Left lung (tissue), 10 donors: ENCODE results near the gene PMM2. TPM values are rescaled to one million over a fixed set of nuclear protein-coding genes. Genes with fewer than 3 reads are reported as not detected.

Experiments
- ATAC-seq: fragments of 200-7000 bp; cut with Tn5 transposase; one replicate; pipeline ENCODE4 v1.9.1; 2020; ENCODE audit warnings: moderate library complexity
- DNase-seq, 4 donors: peaks; one replicate each; pipeline ENCODE4 v3.0.0-alpha.2; 2013 to 2020
- H3K27ac ChIP-seq, 2 donors: fragments of 200-600 bp; sonication (generic) in 1 of 2; one replicate each; pipeline versions ENCODE4 v1.5.0 to v1.8.0; 2020 to 2021
- H3K27me3 ChIP-seq, 2 donors: fragments of 200-600 bp; sonication (generic) in 1 of 2; one replicate each; pipeline versions ENCODE4 v1.5.0 to v1.8.0; 2020 to 2021
- H3K36me3 ChIP-seq, 2 donors: fragments of 200-600 bp; sonication (generic) in 1 of 2; one replicate each; pipeline versions ENCODE4 v1.5.0 to v1.8.0; 2020 to 2021
- H3K4me1 ChIP-seq, 2 donors: fragments of 200-600 bp; one replicate each; pipeline ENCODE4 v1.8.0; 2021
- H3K4me3 ChIP-seq, 2 donors: fragments of 200-600 bp; sonication (generic) in 1 of 2; one replicate each; pipeline versions ENCODE4 v1.5.0 to v1.8.0; 2020 to 2021; ENCODE audit warnings: mild to moderate bottlenecking in 1 of 2
- H3K9me3 ChIP-seq, 2 donors: fragments of 200-600 bp; sonication (generic) in 1 of 2; one replicate each; pipeline versions ENCODE4 v1.5.0 to v1.8.0; 2020 to 2021
- intact Hi-C, 2 donors: fragments of 100-400 bp; cut with DNase I; formaldehyde crosslinking; loops; one replicate each; pipeline versions ENCODE4 v1.11.2 to v1.14.2; 2022
- polyA plus RNA-seq, 6 donors: library from polyadenylated mRNA; unstranded; fragments of 120-200 nt; gene quantifications; one replicate each; pipeline ENCODE4 v1.2.1, GENCODE V29; 2013; ENCODE audit not compliant: insufficient read length in 6 of 6
- total RNA-seq, 2 donors: library from RNA; stranded (reverse); fragmentation: NEBNext Ultra II Directional; extraction: Animal tissue kit (Norgen Biotek cat#: 25700); gene quantifications; one replicate each; pipeline ENCODE4 v1.2.1, GENCODE V29; 2021
- TF ChIP-seq, protein P1 (sequence below), 2 donors: fragments of 200-600 bp; sonication (generic) in 1 of 2; IDR thresholded peaks; one replicate each; pipeline versions ENCODE4 v1.5.0 to v1.8.0; 2021; ENCODE audit warnings: antibody characterized with exemption in 2 of 2
- donor health status: DM: no; HTN: yes; CAD: no.
- donor health status: DM: no; HTN: no; CAD: no.

The PMM2 gene
- total and polyA plus RNA-seq, 8 donors, result 19.2 to 38.2 (median 22.9) TPM

DNA sequence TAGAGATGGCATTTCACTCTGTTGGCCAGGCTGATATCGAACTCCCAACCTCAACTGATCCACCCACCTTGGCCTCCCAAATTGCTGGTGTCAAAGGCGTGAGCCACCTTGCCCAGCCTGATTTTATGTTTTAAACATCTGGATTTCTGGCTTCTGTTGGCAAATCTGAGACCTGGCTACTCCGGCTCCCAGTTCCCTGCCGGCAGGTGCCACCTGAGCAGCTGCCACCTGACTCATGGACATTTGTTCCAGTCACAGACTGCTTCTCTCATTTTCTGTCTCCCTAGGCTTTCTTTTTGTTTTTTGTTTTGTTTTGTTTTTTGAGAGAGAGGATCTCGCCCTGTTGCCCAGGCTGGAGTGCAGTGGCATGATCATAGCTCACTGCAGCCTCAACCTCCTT, 9.6 kb downstream of the PMM2 start:
- H3K27ac ChIP-seq, result no peak overlapping the region
- H3K9me3 ChIP-seq, result no peaks in the 10 kb centered on the region
- DNase-seq (no peak), ATAC-seq (no peak)
- H3K27me3 ChIP-seq, result no peaks in the 10 kb centered on the region
- no peaks in the 10 kb centered on the region for H3K4me1 ChIP-seq
- H3K36me3 ChIP-seq, result peaks cover 0 to 100% of the 10 kb centered on the region in 2 donors
- intact Hi-C loops, result no loop called here
- no peak overlapping the region for H3K4me3 ChIP-seq
- TF ChIP-seq, protein P1, sequence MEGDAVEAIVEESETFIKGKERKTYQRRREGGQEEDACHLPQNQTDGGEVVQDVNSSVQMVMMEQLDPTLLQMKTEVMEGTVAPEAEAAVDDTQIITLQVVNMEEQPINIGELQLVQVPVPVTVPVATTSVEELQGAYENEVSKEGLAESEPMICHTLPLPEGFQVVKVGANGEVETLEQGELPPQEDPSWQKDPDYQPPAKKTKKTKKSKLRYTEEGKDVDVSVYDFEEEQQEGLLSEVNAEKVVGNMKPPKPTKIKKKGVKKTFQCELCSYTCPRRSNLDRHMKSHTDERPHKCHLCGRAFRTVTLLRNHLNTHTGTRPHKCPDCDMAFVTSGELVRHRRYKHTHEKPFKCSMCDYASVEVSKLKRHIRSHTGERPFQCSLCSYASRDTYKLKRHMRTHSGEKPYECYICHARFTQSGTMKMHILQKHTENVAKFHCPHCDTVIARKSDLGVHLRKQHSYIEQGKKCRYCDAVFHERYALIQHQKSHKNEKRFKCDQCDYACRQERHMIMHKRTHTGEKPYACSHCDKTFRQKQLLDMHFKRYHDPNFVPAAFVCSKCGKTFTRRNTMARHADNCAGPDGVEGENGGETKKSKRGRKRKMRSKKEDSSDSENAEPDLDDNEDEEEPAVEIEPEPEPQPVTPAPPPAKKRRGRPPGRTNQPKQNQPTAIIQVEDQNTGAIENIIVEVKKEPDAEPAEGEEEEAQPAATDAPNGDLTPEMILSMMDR (IDR thresholded peaks at IDR 0.05), result no peak

DNA sequence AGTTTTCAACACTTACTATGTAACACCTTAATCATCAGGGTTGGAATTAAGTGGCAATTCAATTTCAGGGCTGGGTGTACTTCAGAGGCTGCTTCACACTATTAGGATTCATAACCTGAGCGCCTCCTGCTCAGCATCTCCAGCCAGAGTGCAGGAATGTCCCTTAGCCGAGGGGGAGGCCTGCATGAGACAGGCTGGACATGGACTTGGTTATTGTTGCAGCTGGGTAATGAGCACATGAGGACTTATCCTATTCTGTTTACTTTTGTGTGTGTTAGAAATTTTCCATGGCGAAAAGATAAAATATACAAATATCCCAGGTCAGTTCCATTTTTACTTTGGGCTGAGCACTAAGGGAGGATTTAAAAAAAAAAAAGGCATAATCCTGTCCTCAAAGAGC, 10.4 kb downstream of the PMM2 start:
- H3K4me3 ChIP-seq, result no peak overlapping the region
- TF ChIP-seq, protein P1 (IDR thresholded peaks at IDR 0.05), result no peak
- intact Hi-C loops, result no loop called here
- peaks cover 0 to 100% of the 10 kb centered on the region in 2 donors for H3K36me3 ChIP-seq
- no peaks in the 10 kb centered on the region for H3K4me1 ChIP-seq
- DNase-seq, result no peak
- no peak for ATAC-seq
- H3K27ac ChIP-seq, result no peak overlapping the region
- no peaks in the 10 kb centered on the region for H3K9me3 ChIP-seq
- H3K27me3 ChIP-seq, result no peaks in the 10 kb centered on the region

DNA sequence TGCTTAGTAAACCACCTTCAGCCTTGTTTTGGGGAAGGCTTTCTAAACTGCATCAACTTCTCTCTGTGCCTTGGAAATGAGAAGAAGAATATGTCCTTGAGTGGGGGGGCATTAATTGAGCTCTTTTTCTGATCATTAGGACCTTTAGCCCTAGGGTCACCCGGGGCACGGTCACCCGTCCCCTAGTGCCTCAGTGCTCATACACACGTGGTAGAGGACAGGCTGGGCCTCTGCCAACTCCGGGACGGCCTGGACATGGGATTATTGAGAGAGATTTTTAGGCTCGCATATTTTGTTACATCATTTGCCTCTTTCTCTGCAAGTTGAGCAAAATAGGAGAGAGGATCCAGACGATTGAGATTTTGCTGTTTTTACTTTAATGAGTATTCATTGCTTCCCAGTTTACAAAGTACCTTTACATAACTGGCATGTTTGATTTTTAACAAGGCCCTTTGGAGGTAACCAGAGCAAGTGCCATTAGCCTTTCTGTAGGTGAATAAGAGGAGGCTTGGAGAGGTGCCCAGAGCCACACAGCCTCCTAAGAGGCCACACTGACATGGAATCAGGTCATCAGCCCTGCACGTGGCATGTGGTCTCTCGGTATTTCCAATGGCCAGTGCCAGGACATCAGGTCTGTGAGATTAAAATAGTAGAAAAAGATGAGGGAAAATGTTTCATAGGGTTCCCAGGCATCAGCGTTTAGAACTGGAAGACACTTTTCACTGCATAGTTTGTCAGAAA, 11.1 kb downstream of the PMM2 start:
- ATAC-seq, result no peak
- Histone ChIP-seq H3K27ac (no peak overlapping the region), H3K27me3 (no peaks in the 10 kb centered on the region), H3K36me3 (peaks cover 0 to 100% of the 10 kb centered on the region in 2 donors), H3K4me3 (no peak overlapping the region), H3K4me1 (no peaks in the 10 kb centered on the region), H3K9me3 (no peaks in the 10 kb centered on the region)
- no peak for DNase-seq
- TF ChIP-seq, protein P1 (IDR thresholded peaks at IDR 0.05), result no peak
- intact Hi-C loops, result no loop called here

DNA sequence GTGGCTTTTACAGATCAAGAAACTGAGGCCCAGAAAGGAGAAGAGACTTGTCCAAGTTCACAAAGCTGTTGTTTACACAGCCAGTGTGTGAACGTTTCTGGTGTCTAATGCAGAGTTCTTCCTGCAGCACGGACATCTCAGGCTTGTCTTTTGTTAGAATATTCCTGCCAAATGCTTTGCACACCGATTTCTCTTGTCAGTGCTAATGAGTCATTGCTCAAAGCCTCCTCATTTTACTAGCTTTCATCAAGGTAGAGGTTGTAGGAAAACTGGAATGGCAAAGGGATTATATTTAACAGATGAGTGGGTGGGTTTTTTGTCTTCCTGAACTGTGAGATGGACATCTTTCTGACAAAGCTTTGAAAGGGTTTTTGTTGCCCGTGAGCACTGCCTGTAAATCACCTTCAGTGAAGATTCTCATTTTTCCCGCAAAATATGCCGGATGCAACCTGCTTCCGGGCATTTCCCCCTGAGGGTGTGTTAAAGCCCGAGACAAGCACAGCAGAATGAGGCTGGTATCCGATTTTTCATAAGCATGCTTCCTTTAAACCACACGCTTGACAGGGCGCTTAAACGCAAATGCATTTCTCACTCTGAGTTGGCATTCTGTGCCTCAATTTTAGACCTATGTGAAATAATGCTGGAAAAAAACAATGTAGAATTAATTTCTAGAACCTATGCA, 14.7 kb downstream of the PMM2 start:
- peaks cover 0 to 3% of the 10 kb centered on the region in 2 donors for H3K4me1 ChIP-seq
- ATAC-seq, result no peak
- H3K4me3 ChIP-seq, result no peak overlapping the region
- intact Hi-C loops, result no loop called here
- DNase-seq, result no peak
- H3K27me3 ChIP-seq, result no peaks in the 10 kb centered on the region
- H3K36me3 ChIP-seq, result peaks cover 0 to 100% of the 10 kb centered on the region in 2 donors
- no peak overlapping the region for H3K27ac ChIP-seq
- TF ChIP-seq, protein P1 (IDR thresholded peaks at IDR 0.05), result no peak
- H3K9me3 ChIP-seq, result no peaks in the 10 kb centered on the region

DNA sequence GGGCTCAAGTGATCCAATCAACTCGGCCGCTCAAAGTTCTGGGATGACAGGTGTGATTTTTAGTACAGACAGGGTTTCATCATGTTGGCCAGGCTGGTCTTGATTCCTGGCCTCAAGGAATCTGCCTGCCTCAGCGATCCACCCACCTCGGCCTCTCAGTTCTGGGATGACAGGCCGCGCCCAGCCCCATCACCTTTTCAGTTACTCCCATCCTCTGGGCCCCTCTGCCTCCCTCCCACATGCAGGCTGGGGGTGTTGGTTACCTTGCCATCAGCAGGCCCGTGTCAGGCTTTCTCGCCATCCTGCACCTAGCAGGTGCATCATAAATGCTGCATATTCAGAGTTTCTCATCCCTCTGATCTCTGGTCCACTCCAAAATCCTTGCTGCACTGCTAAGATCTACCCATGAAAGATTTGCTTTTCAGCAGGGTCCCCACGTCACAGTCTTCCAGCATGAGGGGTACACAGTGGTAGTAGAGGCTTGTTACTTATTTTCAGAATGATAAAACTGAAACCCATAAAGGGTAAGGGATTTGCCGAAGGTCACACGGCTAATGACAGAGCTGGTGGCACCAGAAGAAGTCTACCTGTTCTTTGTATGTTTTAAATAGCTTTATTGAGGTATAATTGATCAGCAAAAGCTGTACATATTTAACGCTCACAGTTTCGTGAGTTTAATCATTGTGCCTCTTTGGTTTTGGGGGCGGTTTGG, 16.6 kb downstream of the PMM2 start:
- Histone ChIP-seq H3K36me3 (peaks cover 0 to 100% of the 10 kb centered on the region in 2 donors), H3K4me3 (no peak overlapping the region), H3K27ac (no peak overlapping the region), H3K27me3 (no peaks in the 10 kb centered on the region), H3K9me3 (no peaks in the 10 kb centered on the region), H3K4me1 (peaks cover 0 to 6% of the 10 kb centered on the region in 2 donors)
- intact Hi-C loops, result no loop called here
- no peak for ATAC-seq
- TF ChIP-seq, protein P1 (IDR thresholded peaks at IDR 0.05), result no peak
- DNase-seq, result no peak
